GM23338 (cell line): ENCODE measurements around the gene TMEM245. TPM values are rescaled to one million over a fixed set of nuclear protein-coding genes. Genes with fewer than 3 reads are reported as not detected.
A peak's percentile ranks its signal among the peaks of the same experiment; 100 is the strongest.

Experiments used
- ATAC-seq: fragments of 200-7000 bp; cut with Tn5 transposase; 3 replicates; pipeline ENCODE4 v1.9.1; 2020
- DNase-seq: peaks from one replicate; pipeline ENCODE4 v3.0.0-alpha.2; 2015; ENCODE audit warnings: low spot score
- H2AFZ ChIP-seq: fragments of 200-600 bp; sonication (generic); 2 replicates; pipeline ENCODE4 v1.8.0; 2016; ENCODE audit warnings: antibody characterized with exemption, mild to moderate bottlenecking, moderate library complexity
- H3F3A ChIP-seq: fragments of 200-600 bp; sonication (generic); replicated peaks from 2 replicates; pipeline ENCODE4 v1.8.0; 2017; ENCODE audit warnings: antibody characterized with exemption, mixed run types, low read depth
- H3K27ac ChIP-seq: fragments of 200-600 bp; sonication (generic); 2 replicates; pipeline ENCODE4 v1.6.1; 2016; ENCODE audit warnings: low read depth
- H3K27me3 ChIP-seq: fragments of 200-600 bp; sonication (generic); 2 replicates; pipeline ENCODE4 v1.8.0; 2016; ENCODE audit warnings: mild to moderate bottlenecking, mixed run types, moderate library complexity; ENCODE audit not compliant: insufficient read depth
- H3K36me3 ChIP-seq: fragments of 200-600 bp; sonication (generic); 2 replicates; pipeline ENCODE4 v1.8.0; 2016; ENCODE audit warnings: mild to moderate bottlenecking; ENCODE audit not compliant: insufficient read depth
- H3K4me1 ChIP-seq: fragments of 200-600 bp; sonication (generic); 2 replicates; pipeline ENCODE4 v1.8.0; 2016; ENCODE audit warnings: mild to moderate bottlenecking, moderate library complexity; ENCODE audit not compliant: insufficient read depth
- H3K4me2 ChIP-seq: fragments of 200-600 bp; sonication (generic); 2 replicates; pipeline ENCODE4 v1.7.1; 2017; ENCODE audit warnings: mixed run types
- H3K4me3 ChIP-seq: fragments of 200-600 bp; sonication (generic); 2 replicates; pipeline ENCODE4 v1.6.1; 2016; ENCODE audit warnings: mixed run types
- H3K79me2 ChIP-seq: fragments of 200-600 bp; sonication (generic); replicated peaks from 2 replicates; pipeline ENCODE4 v1.8.0; 2017; ENCODE audit warnings: mild to moderate bottlenecking; ENCODE audit not compliant: insufficient read depth
- H3K9me2 ChIP-seq: fragments of 200-600 bp; sonication (generic); 2 replicates; pipeline ENCODE4 v1.8.0; 2017; ENCODE audit not compliant: insufficient read depth
- H4K20me1 ChIP-seq: fragments of 200-600 bp; sonication (generic); replicated peaks from 2 replicates; pipeline ENCODE4 v1.8.0; 2017; ENCODE audit warnings: mild to moderate bottlenecking; ENCODE audit not compliant: insufficient read depth
- H3K27ac Mint-ChIP-seq: 2 replicates; pipeline ENCODE4 v1.8.0; 2020; ENCODE audit warnings: inconsistent platforms, mild to moderate bottlenecking, moderate library complexity, mixed read lengths
- H3K27me3 Mint-ChIP-seq: 3 replicates; pipeline ENCODE4 v1.8.0; 2022; ENCODE audit warnings: low read depth, mild to moderate bottlenecking, moderate library complexity, mixed read lengths, inconsistent platforms; ENCODE audit not compliant: insufficient read depth, poor library complexity
- H3K36me3 Mint-ChIP-seq: 3 replicates; pipeline ENCODE4 v1.8.0; 2021; ENCODE audit warnings: low read depth, mild to moderate bottlenecking, inconsistent platforms, moderate library complexity, mixed read lengths
- H3K4me1 Mint-ChIP-seq: 3 replicates; pipeline ENCODE4 v1.8.0; 2020; ENCODE audit warnings: mild to moderate bottlenecking, inconsistent platforms, mixed read lengths
- H3K4me3 Mint-ChIP-seq: 3 replicates; pipeline ENCODE4 v1.8.0; 2021; ENCODE audit warnings: moderate library complexity, mild to moderate bottlenecking, inconsistent platforms, mixed read lengths
- H3K9me3 Mint-ChIP-seq: 3 replicates; pipeline ENCODE4 v1.8.0; 2020; ENCODE audit warnings: moderate library complexity, mild to moderate bottlenecking, inconsistent platforms, mixed read lengths
- CTCF ChIP-seq, 2 experiments: fragments of 200-600 bp in 1 of 2; sonication (generic) in 1 of 2; conservative IDR thresholded peaks; 2 replicates each; pipeline versions ENCODE4 v1.5.1 to v1.6.1; 2016 to 2017; ENCODE audit warnings: antibody characterized with exemption in 2 of 2, low read depth in 2 of 2, mild to moderate bottlenecking in 2 of 2, moderate library complexity in 1 of 2
- ETS1 ChIP-seq: IDR thresholded peaks from 2 replicates; pipeline ENCODE4 v1.6.1; 2016; ENCODE audit warnings: antibody characterized with exemption
- POLR2AphosphoS5 ChIP-seq: IDR thresholded peaks from 2 replicates; pipeline ENCODE4 v1.6.1; 2016; ENCODE audit warnings: antibody characterized with exemption, low read depth
- REST ChIP-seq: IDR thresholded peaks from one replicate; pipeline ENCODE4 v1.6.1; 2018; ENCODE audit warnings: antibody characterized with exemption; ENCODE audit not compliant: unreplicated experiment
- ZNF462 ChIP-seq: fragments of 250-450 bp; sonication (Bioruptor Pico); IDR thresholded peaks from 2 replicates; pipeline ENCODE4 v1.5.0; 2020; ENCODE audit warnings: mild to moderate bottlenecking, moderate library complexity
- polyA plus RNA-seq: library from polyadenylated mRNA; unstranded; fragments of >200 nt; fragmentation: Nextera tagmentation; extraction: Ambion mirVana; gene quantifications from 2 replicates; pipeline ENCODE4 v1.2.1, GENCODE V29; 2016
- total RNA-seq: library from RNA; depleted of rRNA; stranded (reverse); fragments of >200 nt; shearing (Covaris generic); gene quantifications from 2 replicates; pipeline ENCODE4 v1.2.3, GENCODE V29; 2014

Gene TMEM245
- total and polyA plus RNA-seq, 2 experiments from 2014 or later, result 17.3 to 64.1 TPM

GRCh38 chr9:109117856-109118807 lies 1.6 kb downstream of the TMEM245 start:
- TF ChIP-seq REST (no peak), POLR2AphosphoS5 (0 out of 2 replicates have a peak, but pooled peaks have one; percentile 2)
- H3K4me1 Mint-ChIP-seq, result peaks cover 51% of the 10 kb centered on the region
- Histone ChIP-seq H3K4me1 (peaks cover 56% of the 10 kb centered on the region), H2AFZ (no peak overlapping the region), H3K27ac (peak overlapping the region; percentile 85; the same call in 1 of the 2 replicates), H3F3A (no peaks in the 10 kb centered on the region), H3K27me3 (no peaks in the 10 kb centered on the region), H3K4me2 (peak overlapping the region; percentile 92), H3K4me3 (peak overlapping the region; percentile 82), H4K20me1 (peaks cover 49% of the 10 kb centered on the region), H3K79me2 (peaks cover 61% of the 10 kb centered on the region), H3K9me2 (no peaks in the 10 kb centered on the region), H3K36me3 (no peaks in the 10 kb centered on the region)
- peaks cover 10% of the 10 kb centered on the region for H3K36me3 Mint-ChIP-seq
- ATAC-seq, result no peak
- DNase-seq, result peak; percentile 34
- no peaks in the 10 kb centered on the region for H3K9me3 Mint-ChIP-seq
- peak overlapping the region; percentile 97 for H3K4me3 Mint-ChIP-seq
- peaks cover 4% of the 10 kb centered on the region for H3K27me3 Mint-ChIP-seq
- peak overlapping the region; percentile 94 for H3K27ac Mint-ChIP-seq

GRCh38 chr9:109115931-109116526 lies 3.7 kb downstream of the TMEM245 start:
- Histone ChIP-seq H3K4me2 (no peak overlapping the region), H2AFZ (no peak overlapping the region), H3K27ac (no peak overlapping the region), H3K27me3 (no peaks in the 10 kb centered on the region), H4K20me1 (peaks cover 63% of the 10 kb centered on the region), H3K4me1 (peaks cover 62% of the 10 kb centered on the region), H3K9me2 (no peaks in the 10 kb centered on the region), H3K36me3 (no peaks in the 10 kb centered on the region), H3F3A (no peaks in the 10 kb centered on the region), H3K79me2 (peaks cover 82% of the 10 kb centered on the region), H3K4me3 (no peak overlapping the region)
- H3K27ac Mint-ChIP-seq, result no peak overlapping the region
- H3K27me3 Mint-ChIP-seq, result peaks cover 4% of the 10 kb centered on the region
- ATAC-seq (no peak), DNase-seq (no peak)
- H3K9me3 Mint-ChIP-seq, result no peaks in the 10 kb centered on the region
- peaks cover 49% of the 10 kb centered on the region for H3K4me1 Mint-ChIP-seq
- no peak overlapping the region; the same call in 2 of the 3 replicates for H3K4me3 Mint-ChIP-seq
- H3K36me3 Mint-ChIP-seq, result peaks cover 10% of the 10 kb centered on the region
- TF ChIP-seq ETS1, result no peak
- TF ChIP-seq CTCF (conservative IDR thresholded peaks at IDR 0.05; ENCODE audit: low read depth in 2 of 2), result no peak
- TF ChIP-seq POLR2AphosphoS5, result no peak
- TF ChIP-seq ZNF462 (CRISPR knock-in tag), result no peak
